Breast epithelium (tissue), 4 donors: ENCODE measurements around the gene FCER1G. TPM values are rescaled to one million over a fixed set of nuclear protein-coding genes. Genes with fewer than 3 reads are reported as not detected.

Source experiments
- DNase-seq, 2 donors: peaks; one replicate each; pipeline ENCODE4 v3.0.0-alpha.2; 2019; ENCODE audit warnings: low spot score in 2 of 2
- H3K27ac ChIP-seq, 2 donors: fragments of 200-600 bp; sonication (generic) in 1 of 2; one replicate each; pipeline ENCODE4 v1.5.1; 2016 to 2019; ENCODE audit warnings: mild to moderate bottlenecking in 1 of 2
- H3K27me3 ChIP-seq, 2 donors: fragments of 200-600 bp; sonication (generic) in 1 of 2; one replicate each; pipeline versions ENCODE4 v1.5.1 to v1.6.0; 2017 to 2019; ENCODE audit warnings: control low read depth in 1 of 2, mild to moderate bottlenecking in 1 of 2
- H3K36me3 ChIP-seq: fragments of 200-600 bp; one replicate; pipeline ENCODE4 v1.5.1; 2019
- H3K4me1 ChIP-seq, 2 donors: fragments of 200-600 bp; sonication (generic); one replicate each; pipeline ENCODE4 v1.5.1; 2016 to 2019; ENCODE audit warnings: control low read depth in 1 of 2
- H3K4me3 ChIP-seq, 3 donors: fragments of 200-600 bp; sonication (generic); 1 replicate in 2 of 3; 2 replicates in 1 of 3; pipeline ENCODE4 v1.5.1; 2016 to 2019; ENCODE audit warnings: mild to moderate bottlenecking in 3 of 3, moderate library complexity in 2 of 3
- H3K9me3 ChIP-seq, 2 donors: fragments of 200-600 bp; sonication (generic) in 1 of 2; one replicate each; pipeline ENCODE4 v1.5.1; 2016 to 2019; ENCODE audit warnings: control low read depth in 1 of 2
- CTCF ChIP-seq, 3 donors: fragments of 450-650 bp; IDR thresholded peaks; one replicate each; pipeline ENCODE4 v1.5.1; 2016 to 2017; ENCODE audit warnings: antibody characterized with exemption in 3 of 3, mild to moderate bottlenecking in 3 of 3, moderate library complexity in 3 of 3
- POLR2A ChIP-seq: fragments of 450-650 bp; IDR thresholded peaks from one replicate; pipeline ENCODE4 v1.6.1; 2016; ENCODE audit warnings: antibody characterized with exemption, mild to moderate bottlenecking, moderate library complexity
- POLR2AphosphoS5 ChIP-seq, 3 donors: sonication (generic); formaldehyde crosslinking; IDR thresholded peaks; one replicate each; pipeline ENCODE4 v1.6.1; 2017; ENCODE audit warnings: antibody characterized with exemption in 3 of 3
- intact Hi-C: fragments of 100-400 bp; cut with DNase I; formaldehyde crosslinking; loops from one replicate; pipeline ENCODE4 v1.15.1; 2023; ENCODE audit warnings: low total_unique reads
- total RNA-seq, 3 donors: library from RNA; depleted of rRNA; stranded (reverse); fragments of >200 nt; gene quantifications; one replicate each; pipeline ENCODE4 v1.1.0, GENCODE V29; 2016

FCER1G gene
- total RNA-seq, 3 donors from 2014 or later: 40.3 to 153 (median 70.1) TPM

DNA sequence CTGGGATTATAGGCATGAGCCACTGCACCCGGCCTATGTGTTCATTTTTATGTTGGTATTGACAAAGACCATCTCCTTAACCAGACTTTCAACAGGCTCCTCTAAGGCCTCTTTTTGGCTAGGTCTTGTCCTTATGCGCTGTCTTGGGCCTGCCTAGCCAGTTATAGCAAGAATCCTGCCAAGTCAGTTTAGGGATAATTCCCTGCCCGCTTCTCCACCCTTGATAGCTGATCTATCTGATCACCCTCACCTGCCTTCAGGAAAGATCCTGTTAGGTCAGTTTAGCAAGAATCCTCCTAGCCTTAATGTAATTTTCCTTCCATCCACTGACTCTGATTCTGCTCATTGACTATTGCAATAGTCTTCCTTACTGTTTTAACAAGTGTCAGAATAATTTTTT, 35.4 kb upstream of the FCER1G start:
- intact Hi-C loops: no loop called here
- Histone ChIP-seq H3K27me3 (no peaks in the 10 kb centered on the region), H3K36me3 (no peaks in the 10 kb centered on the region), H3K27ac (no peak overlapping the region), H3K9me3 (no peaks in the 10 kb centered on the region), H3K4me1 (no peaks in the 10 kb centered on the region), H3K4me3 (no peak overlapping the region)
- DNase-seq: no peak
- TF ChIP-seq POLR2AphosphoS5 (IDR thresholded peaks at IDR 0.05) (no peak), CTCF (IDR thresholded peaks at IDR 0.05) (no peak), POLR2A (no peak)

GRCh38 chr1:161180639-161181038, 34.5 kb upstream of the FCER1G start:
- H3K4me1 ChIP-seq: no peaks in the 10 kb centered on the region
- TF ChIP-seq POLR2A (no peak), POLR2AphosphoS5 (IDR thresholded peaks at IDR 0.05) (no peak), CTCF (IDR thresholded peaks at IDR 0.05) (no peak)
- H3K36me3 ChIP-seq: no peaks in the 10 kb centered on the region
- no peak for DNase-seq
- H3K9me3 ChIP-seq: no peaks in the 10 kb centered on the region
- H3K27me3 ChIP-seq: no peaks in the 10 kb centered on the region
- intact Hi-C loops: no loop called here
- no peak overlapping the region for H3K4me3 ChIP-seq
- no peak overlapping the region for H3K27ac ChIP-seq

DNA sequence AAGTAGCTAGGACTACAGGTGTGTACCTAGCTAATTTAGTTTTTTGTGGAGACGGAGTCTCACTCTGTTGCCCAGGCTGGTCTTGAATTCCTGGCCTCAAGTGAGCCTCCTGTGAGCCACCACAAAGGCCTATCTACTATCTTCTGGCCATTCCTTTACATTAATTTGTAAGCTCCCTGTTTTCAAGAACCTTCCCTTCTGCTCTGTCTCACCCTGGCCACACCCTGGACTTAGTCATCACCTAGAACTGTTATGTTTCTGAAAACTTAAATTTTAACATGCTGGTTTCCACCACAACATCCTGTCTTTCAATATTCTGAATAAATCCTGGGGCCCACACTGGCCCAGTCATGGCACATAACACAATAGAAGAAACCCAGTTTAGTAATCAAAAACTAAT, 32.9 kb upstream of the FCER1G start:
- no peak overlapping the region for H3K4me3 ChIP-seq
- H3K4me1 ChIP-seq: no peaks in the 10 kb centered on the region
- TF ChIP-seq CTCF (IDR thresholded peaks at IDR 0.05): no peak
- TF ChIP-seq POLR2A: no peak
- TF ChIP-seq POLR2AphosphoS5 (IDR thresholded peaks at IDR 0.05): no peak
- H3K27ac ChIP-seq: no peak overlapping the region
- intact Hi-C loops: no loop called here
- no peaks in the 10 kb centered on the region for H3K9me3 ChIP-seq
- no peak for DNase-seq
- no peaks in the 10 kb centered on the region for H3K27me3 ChIP-seq
- no peaks in the 10 kb centered on the region for H3K36me3 ChIP-seq

- intact Hi-C loops: no loop called here
- Histone ChIP-seq H3K27ac (peak overlapping the region; percentile 64 to 78), H3K9me3 (no peaks in the 10 kb centered on the region), H3K4me3 (no peak overlapping the region), H3K36me3 (no peaks in the 10 kb centered on the region), H3K27me3 (no peaks in the 10 kb centered on the region), H3K4me1 (no peaks in the 10 kb centered on the region)
- DNase-seq: no peak
- TF ChIP-seq CTCF (IDR thresholded peaks at IDR 0.05): no peak
- peak in 1 of 3 donors; percentile 43 for TF ChIP-seq POLR2AphosphoS5 (IDR thresholded peaks at IDR 0.05)
These were observed 29.8 kb upstream of the FCER1G start for GRCh38 chr1:161185282-161185682.

GRCh38 chr1:161185732-161186311, 29.3 kb upstream of the FCER1G start:
- no peaks in the 10 kb centered on the region for H3K9me3 ChIP-seq
- intact Hi-C loops: no loop called here
- H3K27me3 ChIP-seq: no peaks in the 10 kb centered on the region
- DNase-seq: no peak
- no peaks in the 10 kb centered on the region for H3K36me3 ChIP-seq
- TF ChIP-seq POLR2AphosphoS5 (IDR thresholded peaks at IDR 0.05) (no peak), CTCF (IDR thresholded peaks at IDR 0.05) (no peak), POLR2A (no peak)
- H3K4me1 ChIP-seq: no peaks in the 10 kb centered on the region
- H3K27ac ChIP-seq: peak overlapping the region; percentile 64 to 78
- no peak overlapping the region for H3K4me3 ChIP-seq
